ENCODE measurements around the gene HTR1B.

GRCh38 chr6:77470983-77471382 is 7.7 kb upstream of the HTR1B start:
- TF ChIP-seq, protein P1, sequence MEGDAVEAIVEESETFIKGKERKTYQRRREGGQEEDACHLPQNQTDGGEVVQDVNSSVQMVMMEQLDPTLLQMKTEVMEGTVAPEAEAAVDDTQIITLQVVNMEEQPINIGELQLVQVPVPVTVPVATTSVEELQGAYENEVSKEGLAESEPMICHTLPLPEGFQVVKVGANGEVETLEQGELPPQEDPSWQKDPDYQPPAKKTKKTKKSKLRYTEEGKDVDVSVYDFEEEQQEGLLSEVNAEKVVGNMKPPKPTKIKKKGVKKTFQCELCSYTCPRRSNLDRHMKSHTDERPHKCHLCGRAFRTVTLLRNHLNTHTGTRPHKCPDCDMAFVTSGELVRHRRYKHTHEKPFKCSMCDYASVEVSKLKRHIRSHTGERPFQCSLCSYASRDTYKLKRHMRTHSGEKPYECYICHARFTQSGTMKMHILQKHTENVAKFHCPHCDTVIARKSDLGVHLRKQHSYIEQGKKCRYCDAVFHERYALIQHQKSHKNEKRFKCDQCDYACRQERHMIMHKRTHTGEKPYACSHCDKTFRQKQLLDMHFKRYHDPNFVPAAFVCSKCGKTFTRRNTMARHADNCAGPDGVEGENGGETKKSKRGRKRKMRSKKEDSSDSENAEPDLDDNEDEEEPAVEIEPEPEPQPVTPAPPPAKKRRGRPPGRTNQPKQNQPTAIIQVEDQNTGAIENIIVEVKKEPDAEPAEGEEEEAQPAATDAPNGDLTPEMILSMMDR (conservative IDR thresholded peaks at IDR 0.05), result no peak
- TF ChIP-seq ZFX (IDR thresholded peaks at IDR 0.05), result no peak
